ENCODE results near the gene FXR2.

GRCh38 chr17:7636163-7636562, 21.5 kb upstream of the FXR2 start:
- TF ChIP-seq, protein P1, sequence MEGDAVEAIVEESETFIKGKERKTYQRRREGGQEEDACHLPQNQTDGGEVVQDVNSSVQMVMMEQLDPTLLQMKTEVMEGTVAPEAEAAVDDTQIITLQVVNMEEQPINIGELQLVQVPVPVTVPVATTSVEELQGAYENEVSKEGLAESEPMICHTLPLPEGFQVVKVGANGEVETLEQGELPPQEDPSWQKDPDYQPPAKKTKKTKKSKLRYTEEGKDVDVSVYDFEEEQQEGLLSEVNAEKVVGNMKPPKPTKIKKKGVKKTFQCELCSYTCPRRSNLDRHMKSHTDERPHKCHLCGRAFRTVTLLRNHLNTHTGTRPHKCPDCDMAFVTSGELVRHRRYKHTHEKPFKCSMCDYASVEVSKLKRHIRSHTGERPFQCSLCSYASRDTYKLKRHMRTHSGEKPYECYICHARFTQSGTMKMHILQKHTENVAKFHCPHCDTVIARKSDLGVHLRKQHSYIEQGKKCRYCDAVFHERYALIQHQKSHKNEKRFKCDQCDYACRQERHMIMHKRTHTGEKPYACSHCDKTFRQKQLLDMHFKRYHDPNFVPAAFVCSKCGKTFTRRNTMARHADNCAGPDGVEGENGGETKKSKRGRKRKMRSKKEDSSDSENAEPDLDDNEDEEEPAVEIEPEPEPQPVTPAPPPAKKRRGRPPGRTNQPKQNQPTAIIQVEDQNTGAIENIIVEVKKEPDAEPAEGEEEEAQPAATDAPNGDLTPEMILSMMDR (IDR thresholded peaks at IDR 0.05): no peak
- TF ChIP-seq POLR2A (IDR thresholded peaks at IDR 0.05): no peak

All from lower leg skin (tissue), 3 donors.